IMR-90 (cell line): ENCODE results near the gene MEGF9. TPM values are rescaled to one million over a fixed set of nuclear protein-coding genes. Genes with fewer than 3 reads are reported as not detected.

Experiments
- ATAC-seq: fragments of 200-7000 bp; cut with Tn5 transposase; 2 replicates; pipeline ENCODE4 v1.9.1; 2020; ENCODE audit warnings: low read depth, mild to moderate bottlenecking, moderate library complexity
- BruUV-seq: library from RNA; stranded (reverse); fragments of 400-500 nt; replicated peaks from 2 replicates; lab custom pipeline; 2021; lab: Mats Ljungman, UMichigan
- CTCF ChIA-PET: fragments of 300-600 bp; formaldehyde crosslinking; extraction: SDS; loops from one replicate; lab custom pipeline; 2021; ENCODE audit warnings: antibody characterized with exemption; lab: Yijun Ruan, JAX
- POLR2A ChIA-PET: fragments of 300-600 bp; sonication (Branson Sonifier 250); formaldehyde crosslinking; loops from one replicate; lab custom pipeline; 2022; ENCODE audit warnings: antibody characterized with exemption; ENCODE audit not compliant: unreplicated experiment; lab: Charles Lee
- DNase-seq: peaks from one replicate; pipeline ENCODE4 v3.0.0; 2013
- H2AFZ ChIP-seq: replicated peaks from 2 replicates; pipeline ENCODE3; 2013; ENCODE audit warnings: low read length, mild to moderate bottlenecking; ENCODE audit not compliant: poor library complexity
- H2AK5ac ChIP-seq: 2 replicates; pipeline ENCODE4 v1.6.1; 2013; ENCODE audit warnings: low read depth, low read length, inconsistent platforms
- H2AK9ac ChIP-seq: replicated peaks from 2 replicates; pipeline ENCODE3; 2013; ENCODE audit warnings: mild to moderate bottlenecking, low read depth, low read length, moderate library complexity; ENCODE audit not compliant: poor library complexity
- H2BK120ac ChIP-seq: 2 replicates; pipeline ENCODE4 v1.6.1; 2013; ENCODE audit warnings: low read depth, low read length, inconsistent platforms
- H2BK15ac ChIP-seq: 3 replicates; pipeline ENCODE4 v1.6.1; 2013; ENCODE audit warnings: low read depth, low read length, inconsistent platforms
- H2BK20ac ChIP-seq: 2 replicates; pipeline ENCODE4 v1.6.1; 2013; ENCODE audit warnings: low read depth, mild to moderate bottlenecking, inconsistent platforms, low read length, moderate library complexity
- H2BK5ac ChIP-seq: 2 replicates; pipeline ENCODE4 v1.6.1; 2013; ENCODE audit warnings: mild to moderate bottlenecking, low read depth, low read length, inconsistent platforms; ENCODE audit not compliant: poor library complexity, severe bottlenecking
- H3K14ac ChIP-seq: replicated peaks from 2 replicates; pipeline ENCODE4 v1.6.1; 2013; ENCODE audit warnings: low read depth, low read length, inconsistent platforms
- H3K18ac ChIP-seq: 2 replicates; pipeline ENCODE4 v1.6.1; 2013; ENCODE audit warnings: low read depth, low read length, control low read depth
- H3K23ac ChIP-seq: 2 replicates; pipeline ENCODE4 v1.6.1; 2013; ENCODE audit warnings: low read depth, low read length, inconsistent platforms
- H3K27ac ChIP-seq: 2 replicates; pipeline ENCODE4 v1.5.1; 2013; ENCODE audit warnings: mild to moderate bottlenecking, control low read depth, low read length; ENCODE audit not compliant: insufficient read depth
- H3K27me3 ChIP-seq: 2 replicates; pipeline ENCODE4 v1.6.1; 2013; ENCODE audit warnings: low read length; ENCODE audit not compliant: control insufficient read depth, insufficient read depth
- H3K36me3 ChIP-seq: 2 replicates; pipeline ENCODE4 v1.6.1; 2013; ENCODE audit warnings: low read length, mixed read lengths; ENCODE audit not compliant: control insufficient read depth, insufficient read depth
- H3K4ac ChIP-seq: 2 replicates; pipeline ENCODE4 v1.6.1; 2013; ENCODE audit warnings: low read depth, low read length, inconsistent platforms
- H3K4me1 ChIP-seq: 2 replicates; pipeline ENCODE4 v1.6.1; 2013; ENCODE audit warnings: low read length, mixed read lengths; ENCODE audit not compliant: control insufficient read depth, insufficient read depth
- H3K4me2 ChIP-seq: 2 replicates; pipeline ENCODE4 v1.6.1; 2013; ENCODE audit warnings: low read depth, mild to moderate bottlenecking, control low read depth, low read length, moderate library complexity
- H3K4me3 ChIP-seq: 2 replicates; pipeline ENCODE4 v1.5.1; 2013; ENCODE audit warnings: low read depth, mild to moderate bottlenecking, control low read depth, low read length, moderate library complexity; ENCODE audit not compliant: insufficient read depth
- H3K56ac ChIP-seq: 2 replicates; pipeline ENCODE4 v1.6.1; 2013; ENCODE audit warnings: low read length, inconsistent platforms; ENCODE audit not compliant: insufficient read depth; ENCODE audit errors: extremely low read depth
- H3K79me1 ChIP-seq, 2 experiments: 2 replicates each; pipeline ENCODE4 v1.6.1; 2013; ENCODE audit warnings: low read length in 2 of 2, inconsistent platforms in 1 of 2, low read depth in 1 of 2
- H3K9ac ChIP-seq: 2 replicates; pipeline ENCODE4 v1.6.1; 2013; ENCODE audit warnings: low read depth, low read length, control low read depth
- H3K9me1 ChIP-seq: 2 replicates; pipeline ENCODE4 v1.6.1; 2013; ENCODE audit warnings: low read length, inconsistent platforms; ENCODE audit not compliant: insufficient read depth
- H3K9me3 ChIP-seq: 2 replicates; pipeline ENCODE4 v1.6.1; 2013; ENCODE audit warnings: low read length; ENCODE audit not compliant: control insufficient read depth, insufficient read depth
- H4K20me1 ChIP-seq: 2 replicates; pipeline ENCODE4 v1.6.1; 2013; ENCODE audit warnings: low read length, inconsistent platforms; ENCODE audit not compliant: insufficient read depth
- H4K5ac ChIP-seq: 2 replicates; pipeline ENCODE4 v1.6.1; 2013; ENCODE audit warnings: mild to moderate bottlenecking, low read depth, low read length, control low read depth
- H4K8ac ChIP-seq, 2 experiments: 2 replicates each; pipeline ENCODE4 v1.6.1; 2013; ENCODE audit warnings: low read depth in 2 of 2, low read length in 2 of 2, control low read depth in 1 of 2, inconsistent platforms in 1 of 2
- H4K91ac ChIP-seq: 2 replicates; pipeline ENCODE4 v1.6.1; 2013; ENCODE audit warnings: low read depth, low read length, inconsistent platforms; ENCODE audit not compliant: insufficient read depth
- BHLHE40 ChIP-seq: fragments of 150-350 bp; IDR thresholded peaks from 2 replicates; pipeline ENCODE4 v1.6.1; 2016; ENCODE audit warnings: mild to moderate bottlenecking, low read depth, low read length
- CHD1 ChIP-seq: IDR thresholded peaks from 2 replicates; pipeline ENCODE4 v1.6.1; 2012; ENCODE audit warnings: low read depth, low read length, improper control_type of control experiment
- FOS ChIP-seq: fragments of 150-350 bp; IDR thresholded peaks from 2 replicates; pipeline ENCODE4 v1.6.1; 2016; ENCODE audit warnings: low read depth, low read length
- MAZ ChIP-seq: IDR thresholded peaks from 2 replicates; pipeline ENCODE4 v1.6.1; 2012; ENCODE audit warnings: low read depth, mild to moderate bottlenecking, low read length, improper control_type of control experiment, moderate library complexity, borderline replicate concordance
- MXI1 ChIP-seq: IDR thresholded peaks from 2 replicates; pipeline ENCODE4 v1.6.1; 2012; ENCODE audit warnings: low read depth, mild to moderate bottlenecking, low read length, moderate library complexity, borderline replicate concordance
- NFE2L2 ChIP-seq: fragments of 150-350 bp; IDR thresholded peaks from 2 replicates; pipeline ENCODE4 v1.6.1; 2016; ENCODE audit warnings: low read depth, mild to moderate bottlenecking, low read length
- POLR2A ChIP-seq: IDR thresholded peaks from 2 replicates; pipeline ENCODE4 v1.6.1; 2012; ENCODE audit warnings: mild to moderate bottlenecking, low read depth, low read length
- RAD21 ChIP-seq: IDR thresholded peaks from 2 replicates; pipeline ENCODE4 v1.6.1; 2012; ENCODE audit warnings: low read length, improper control_type of control experiment
- RCOR1 ChIP-seq: IDR thresholded peaks from 2 replicates; pipeline ENCODE4 v1.6.1; 2012; ENCODE audit warnings: mild to moderate bottlenecking, low read length, improper control_type of control experiment; ENCODE audit not compliant: insufficient replicate concordance
- RFX5 ChIP-seq: IDR thresholded peaks from 2 replicates; pipeline ENCODE4 v1.8.0; 2012; ENCODE audit warnings: low read depth, mild to moderate bottlenecking, low read length, moderate library complexity
- SMC3 ChIP-seq: fragments of 150-350 bp; IDR thresholded peaks from 2 replicates; pipeline ENCODE4 v1.6.1; 2016; ENCODE audit warnings: low read depth, mild to moderate bottlenecking, antibody characterized with exemption, low read length, moderate library complexity
- WGBS, 2 experiments: methylation state at CpG; one replicate each; pipeline versions ENCODE4 v1.1.5 to v1.1.7; 2013; ENCODE audit warnings: missing lambda C conversion rate in 2 of 2; ENCODE audit not compliant: insufficient read length in 1 of 2; ENCODE audit errors: extremely low coverage in 2 of 2; 5-methylcytosine and 5-hydroxymethylcytosine counted together
- dilution Hi-C: fragments of 300-500 bp; cut with HindIII; formaldehyde crosslinking; loops from one replicate; pipeline ENCODE4 v1.14.3; 2018; ENCODE audit warnings: low sequenced_read_pairs; ENCODE audit not compliant: unreplicated experiment
- in situ Hi-C: fragments of 300-500 bp; cut with MboI; formaldehyde crosslinking; loops from 3 replicates; pipeline ENCODE4 v1.14.3; 2019; ENCODE audit warnings: low sequenced_read_pairs, inconsistent platforms, mixed read lengths
- intact Hi-C: fragments of 100-400 bp; cut with micrococcal nuclease; formaldehyde crosslinking; loops from 2 replicates; pipeline ENCODE4 v1.10.0; 2022
- polyA plus RNA-seq, 3 experiments: library from polyadenylated mRNA; depleted of rRNA; stranded (reverse); fragments of >200 nt; gene quantifications; 2 replicates each; pipeline ENCODE4 v1.2.3, GENCODE V29; 2012; ENCODE audit warnings: low replicate concordance in 1 of 3
- total RNA-seq: library from RNA; depleted of rRNA; stranded (reverse); fragments of >200 nt; gene quantifications from 2 replicates; pipeline ENCODE4 v1.2.3, GENCODE V29; 2012
- TF ChIP-seq, protein P1 (sequence below): fragments of 150-350 bp; IDR thresholded peaks from 2 replicates; pipeline ENCODE4 v1.6.1; 2016; ENCODE audit warnings: low read depth, mild to moderate bottlenecking, low read length, moderate library complexity, borderline replicate concordance
- TF ChIP-seq, protein P2 (sequence below): fragments of 150-350 bp; IDR thresholded peaks from 2 replicates; pipeline ENCODE4 v1.6.1; 2017; ENCODE audit warnings: mild to moderate bottlenecking, antibody characterized with exemption, low read length, low read depth
- TF ChIP-seq, protein P3 (sequence below): conservative IDR thresholded peaks from 2 replicates; pipeline ENCODE4 v1.5.1; 2012; ENCODE audit warnings: mild to moderate bottlenecking, low read depth, low read length, improper control_type of control experiment

The MEGF9 gene
- total and polyA plus RNA-seq, 2 of the 4 experiments (the other 2 are of a cell fraction) = 3.4 TPM

DNA sequence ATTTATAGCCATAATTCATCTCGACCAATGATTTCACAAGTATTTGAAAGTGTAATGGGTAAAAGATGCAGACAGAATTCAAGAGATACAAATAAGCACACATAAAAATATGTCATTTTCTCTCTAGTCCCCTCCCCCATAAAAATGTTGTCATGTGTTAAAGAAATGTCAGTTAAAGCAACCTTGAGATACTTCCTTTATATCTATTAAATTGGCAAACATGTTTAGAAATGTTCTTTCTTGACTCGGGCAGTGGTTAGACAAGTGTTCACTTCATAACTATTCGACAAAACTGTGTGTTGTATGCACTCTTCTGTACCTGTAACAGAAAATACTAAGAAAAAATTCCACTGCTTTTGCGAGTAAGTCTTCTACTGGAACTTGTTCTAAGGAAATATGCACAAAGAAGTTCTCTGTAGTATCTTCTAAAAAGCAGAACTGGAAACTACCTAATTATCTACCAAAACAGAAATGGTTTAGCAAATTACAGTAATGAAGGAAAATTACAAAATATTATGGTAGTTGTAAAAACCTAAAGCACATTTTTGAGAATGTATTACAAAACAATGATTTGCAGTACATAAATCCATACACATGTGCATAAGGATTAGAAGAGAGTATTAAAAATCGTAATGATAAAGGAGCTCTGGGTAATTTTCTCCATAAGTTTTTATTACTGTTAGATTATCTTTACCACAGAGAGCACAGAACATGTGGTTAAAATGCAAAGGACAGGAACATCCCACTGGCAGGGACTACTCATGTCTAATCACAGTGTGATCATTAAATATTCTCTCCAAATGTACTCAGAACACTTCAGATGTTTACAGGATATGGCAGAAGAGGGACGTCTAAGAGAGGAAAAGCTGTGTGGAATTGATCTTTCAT lies 43.0 kb upstream of the MEGF9 start:
- Histone ChIP-seq H3K9me1 (0 out of 2 replicates have a peak, but pooled peaks cover 2% of the 10 kb centered on the region), H4K20me1 (0 out of 2 replicates have a peak, but pooled peaks cover 3% of the 10 kb centered on the region), H3K9me3 (no peaks in the 10 kb centered on the region), H4K5ac (no peak overlapping the region), H2BK20ac (no peak overlapping the region), H3K9ac (no peak overlapping the region), H3K56ac (no peak overlapping the region), H3K4me1 (peaks cover 10% of the 10 kb centered on the region), H2BK15ac (no peak overlapping the region), H3K79me1 (peaks cover 0 to 20% of the 10 kb centered on the region in 2 experiments; a peak in 2 of 4 replicates), H4K91ac (no peak overlapping the region), H3K4me3 (no peak overlapping the region), H3K27ac (no peak overlapping the region), H3K4ac (no peak overlapping the region), H2BK120ac (no peak overlapping the region), H3K23ac (no peak overlapping the region), H3K14ac (no peak overlapping the region), H2AK5ac (no peak overlapping the region), H2AFZ (no peak overlapping the region), H3K18ac (no peak overlapping the region), H2BK5ac (no peak overlapping the region), H3K36me3 (peaks cover 7% of the 10 kb centered on the region), H2AK9ac (no peak overlapping the region), H3K27me3 (no peaks in the 10 kb centered on the region), H4K8ac (no peak overlapping the region), H3K4me2 (no peak overlapping the region)
- ATAC-seq = no peak
- intact Hi-C loops = loop anchor here (2.0 to 5.0 kb wide), 4 partner anchors 180 to 440 kb away; partner anchors contain the start of gene CNTRL
- POLR2A ChIA-PET = no interaction called here
- no TSS peak for BruUV-seq
- dilution Hi-C loops = no loop called here
- in situ Hi-C loops = loop anchor here (10.0 to 25.0 kb wide), 2 partner anchors 308 to 630 kb away; no protein-coding TSS in a partner anchor
- CTCF ChIA-PET = interaction anchor here (1.2 to 1.8 kb wide), 3 partner anchors 13 to 305 kb away, joined by 4 to 6 read pairs (median 5); no protein-coding TSS in a partner anchor
- DNase-seq = no peak
- WGBS, 2 experiments = no CpG with 5 or more reads among the region's 6 CpGs
- TF ChIP-seq RFX5 (no peak), MAZ (no peak), FOS (no peak), RAD21 (no peak), POLR2A (no peak), NFE2L2 (no peak), SMC3 (no peak), MXI1 (no peak), BHLHE40 (no peak), RCOR1 (no peak), CHD1 (no peak)
- TF ChIP-seq, protein P1, sequence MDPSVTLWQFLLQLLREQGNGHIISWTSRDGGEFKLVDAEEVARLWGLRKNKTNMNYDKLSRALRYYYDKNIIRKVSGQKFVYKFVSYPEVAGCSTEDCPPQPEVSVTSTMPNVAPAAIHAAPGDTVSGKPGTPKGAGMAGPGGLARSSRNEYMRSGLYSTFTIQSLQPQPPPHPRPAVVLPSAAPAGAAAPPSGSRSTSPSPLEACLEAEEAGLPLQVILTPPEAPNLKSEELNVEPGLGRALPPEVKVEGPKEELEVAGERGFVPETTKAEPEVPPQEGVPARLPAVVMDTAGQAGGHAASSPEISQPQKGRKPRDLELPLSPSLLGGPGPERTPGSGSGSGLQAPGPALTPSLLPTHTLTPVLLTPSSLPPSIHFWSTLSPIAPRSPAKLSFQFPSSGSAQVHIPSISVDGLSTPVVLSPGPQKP = no peak
- TF ChIP-seq, protein P2, sequence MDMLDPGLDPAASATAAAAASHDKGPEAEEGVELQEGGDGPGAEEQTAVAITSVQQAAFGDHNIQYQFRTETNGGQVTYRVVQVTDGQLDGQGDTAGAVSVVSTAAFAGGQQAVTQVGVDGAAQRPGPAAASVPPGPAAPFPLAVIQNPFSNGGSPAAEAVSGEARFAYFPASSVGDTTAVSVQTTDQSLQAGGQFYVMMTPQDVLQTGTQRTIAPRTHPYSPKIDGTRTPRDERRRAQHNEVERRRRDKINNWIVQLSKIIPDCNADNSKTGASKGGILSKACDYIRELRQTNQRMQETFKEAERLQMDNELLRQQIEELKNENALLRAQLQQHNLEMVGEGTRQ = no peak
- TF ChIP-seq, protein P3, sequence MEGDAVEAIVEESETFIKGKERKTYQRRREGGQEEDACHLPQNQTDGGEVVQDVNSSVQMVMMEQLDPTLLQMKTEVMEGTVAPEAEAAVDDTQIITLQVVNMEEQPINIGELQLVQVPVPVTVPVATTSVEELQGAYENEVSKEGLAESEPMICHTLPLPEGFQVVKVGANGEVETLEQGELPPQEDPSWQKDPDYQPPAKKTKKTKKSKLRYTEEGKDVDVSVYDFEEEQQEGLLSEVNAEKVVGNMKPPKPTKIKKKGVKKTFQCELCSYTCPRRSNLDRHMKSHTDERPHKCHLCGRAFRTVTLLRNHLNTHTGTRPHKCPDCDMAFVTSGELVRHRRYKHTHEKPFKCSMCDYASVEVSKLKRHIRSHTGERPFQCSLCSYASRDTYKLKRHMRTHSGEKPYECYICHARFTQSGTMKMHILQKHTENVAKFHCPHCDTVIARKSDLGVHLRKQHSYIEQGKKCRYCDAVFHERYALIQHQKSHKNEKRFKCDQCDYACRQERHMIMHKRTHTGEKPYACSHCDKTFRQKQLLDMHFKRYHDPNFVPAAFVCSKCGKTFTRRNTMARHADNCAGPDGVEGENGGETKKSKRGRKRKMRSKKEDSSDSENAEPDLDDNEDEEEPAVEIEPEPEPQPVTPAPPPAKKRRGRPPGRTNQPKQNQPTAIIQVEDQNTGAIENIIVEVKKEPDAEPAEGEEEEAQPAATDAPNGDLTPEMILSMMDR = no peak
